ENCODE data around the gene VAMP5. TPM values are rescaled to one million over a fixed set of nuclear protein-coding genes. Genes with fewer than 3 reads are reported as not detected.
A peak's percentile ranks its signal among the peaks of the same experiment; 100 is the strongest.

VAMP5 gene
- total and polyA plus RNA-seq, 9 of the 15 experiments (the other 6 are each of a cell fraction or from before 2014, with no cell fraction given), result 0.54 to 1.9 (median 1.5) TPM; not detected in 2

- no peak for TF ChIP-seq NR2C2 (CRISPR knock-in tag; IDR thresholded peaks at IDR 0.05)
- no peak; the same call in 1 of the 2 replicates for TF ChIP-seq NR2C2 (tag; IDR thresholded peaks at IDR 0.05)
- TF ChIP-seq ZNF175 (CRISPR knock-in tag; IDR thresholded peaks at IDR 0.05; ENCODE audit: low read depth), result peak; percentile 91
- no peak for TF ChIP-seq CBX5 (IDR thresholded peaks at IDR 0.05; ENCODE audit: borderline replicate concordance, low read depth)
- no peak for TF ChIP-seq HDAC3 (IDR thresholded peaks at IDR 0.05; ENCODE audit: borderline replicate concordance, partially characterized antibody)
- TF ChIP-seq ZNF12 (CRISPR knock-in tag; IDR thresholded peaks at IDR 0.05), result no peak
- TF ChIP-seq FOXP4 (CRISPR knock-in tag; IDR thresholded peaks at IDR 0.05; ENCODE audit: borderline replicate concordance), result no peak
- TF ChIP-seq SMAD2 (IDR thresholded peaks at IDR 0.05; ENCODE audit: low read depth, low read length), result no peak
- TF ChIP-seq ZBTB2 (IDR thresholded peaks at IDR 0.05), result no peak
- no peak for TF ChIP-seq BHLHE40 (IDR thresholded peaks at IDR 0.05; ENCODE audit: low read length)
- no peak for TF ChIP-seq FOXJ3 (CRISPR knock-in tag; IDR thresholded peaks at IDR 0.05)
- no peak for TF ChIP-seq PURB (CRISPR knock-in tag; IDR thresholded peaks at IDR 0.05; ENCODE audit: low read depth)
- TF ChIP-seq PCBP1 (IDR thresholded peaks at IDR 0.05; ENCODE audit: low read depth, low read length, poor library complexity, severe bottlenecking), result no peak
- no peak for TF ChIP-seq RBM22 (IDR thresholded peaks at IDR 0.05; ENCODE audit: low read depth, low read length, poor library complexity, severe bottlenecking)
- TF ChIP-seq NCOR1 (IDR thresholded peaks at IDR 0.05), result 0 out of 2 replicates have a peak, but pooled peaks have one; percentile 8
- TF ChIP-seq GATAD2B (IDR thresholded peaks at IDR 0.05; ENCODE audit: borderline replicate concordance), result no peak
- TF ChIP-seq PHB (CRISPR knock-in tag; IDR thresholded peaks at IDR 0.05), result no peak
- no peak; the same call in 1 of the 2 replicates for TF ChIP-seq ZBTB9 (CRISPR knock-in tag; IDR thresholded peaks at IDR 0.05)
- no peak for TF ChIP-seq AFF4 (CRISPR knock-in tag; IDR thresholded peaks at IDR 0.05)
- no peak for TF ChIP-seq HLTF (IDR thresholded peaks at IDR 0.05)
Observed at GRCh38 chr2:85537600-85538506, 46.4 kb upstream of the VAMP5 start (continued).

All from K562 (cell line).